ENCODE results near the gene PDZK1.
"Not testable (repeated sequence)": the region's sequence is repeated elsewhere in the genome, so short reads cannot be mapped to it uniquely, and the experiment has no call there.

Gene PDZK1

DNA sequence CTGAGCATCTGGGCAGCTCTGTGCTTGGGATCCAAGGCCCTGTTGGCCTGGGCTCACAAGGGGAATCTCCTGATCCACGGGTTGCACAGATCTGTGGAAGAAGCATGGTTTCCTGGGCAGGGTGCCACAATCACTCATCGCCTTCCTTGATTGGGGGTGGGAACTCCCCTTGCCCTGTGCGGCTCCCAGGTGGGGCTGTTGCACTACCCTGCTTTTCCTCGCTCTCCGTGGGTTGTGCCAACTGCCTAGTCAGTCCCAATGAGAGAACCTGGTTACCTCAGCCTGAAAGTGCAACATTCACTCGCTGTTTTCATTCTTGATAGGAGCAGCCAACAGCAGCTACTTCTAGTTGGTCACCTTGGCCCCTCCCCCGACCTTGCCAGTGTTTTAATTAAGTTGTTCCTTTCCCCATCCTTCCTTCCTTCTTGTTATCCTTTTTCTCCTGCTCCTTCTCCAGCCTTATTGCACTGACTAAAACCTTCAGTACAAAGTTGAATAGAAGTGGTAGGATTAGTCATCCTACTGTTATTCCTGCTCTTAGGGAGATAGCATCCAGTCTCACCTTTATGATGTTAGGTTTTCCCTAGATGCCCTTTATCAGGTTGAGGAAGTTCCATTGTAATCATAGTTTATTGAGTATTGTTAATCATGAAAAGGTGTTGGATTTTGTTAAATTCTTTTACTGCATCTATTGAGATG is 50.8 kb downstream of the PDZK1 start:
- not testable (repeated sequence) for DNase-seq

GRCh38 chr1:145643990-145644389 is 63.2 kb downstream of the PDZK1 start:
- not testable (repeated sequence) for DNase-seq

DNA sequence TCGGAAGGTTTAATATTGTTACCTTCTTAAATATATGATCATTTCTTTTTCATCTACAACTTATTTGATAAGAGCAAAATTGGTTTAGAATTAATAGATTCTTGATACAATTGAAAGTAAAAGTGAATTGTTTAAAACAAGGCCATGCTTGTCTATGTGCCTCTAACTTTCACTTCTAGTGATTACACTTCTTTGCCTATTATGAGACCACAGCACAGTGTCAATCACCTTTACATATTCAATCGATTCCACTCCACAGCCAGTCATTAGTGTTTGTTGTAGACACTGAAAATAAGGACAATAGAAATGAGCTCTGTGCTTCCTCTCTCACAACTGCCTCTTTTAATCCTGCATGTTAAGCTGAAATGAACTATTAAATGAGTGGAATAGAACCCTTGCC is 65.3 kb downstream of the PDZK1 start:
- DNase-seq: not testable (repeated sequence)

DNA sequence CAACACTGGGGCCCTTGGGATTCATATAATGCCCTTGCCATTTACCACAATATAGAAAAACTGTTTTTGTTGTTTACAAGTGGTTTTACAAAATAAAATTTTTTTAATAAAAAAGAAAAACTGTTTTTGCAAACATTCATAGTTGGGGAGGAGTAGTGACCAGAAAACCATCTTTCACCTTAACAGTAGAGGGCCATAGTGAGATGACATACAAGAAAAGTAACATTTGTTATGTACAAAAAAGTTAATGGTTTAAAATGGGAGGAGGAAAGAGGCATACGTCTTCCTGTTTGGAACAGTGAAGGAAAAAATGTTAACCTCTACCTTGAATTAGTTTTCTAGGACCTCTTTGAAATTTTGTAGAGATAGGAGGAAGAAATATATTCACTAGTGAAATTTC is 70.9 kb downstream of the PDZK1 start:
- DNase-seq: not testable (repeated sequence)

- DNase-seq: not testable (repeated sequence)
Measured at GRCh38 chr1:145622177-145622576, 85.0 kb downstream of the PDZK1 start.
